Forelimb muscle (tissue), 1 donor: ENCODE data around the gene TOR1AIP1. TPM values are rescaled to one million over a fixed set of nuclear protein-coding genes. Genes with fewer than 3 reads are reported as not detected.

Source experiments
- DNase-seq: peaks from one replicate; pipeline ENCODE4 v3.0.0-alpha.2; 2013; ENCODE audit warnings: low read depth
- polyA plus RNA-seq: library from polyadenylated mRNA; unstranded; fragments of 120-200 nt; gene quantifications from one replicate; pipeline ENCODE4 v1.2.1, GENCODE V29; 2013; ENCODE audit not compliant: insufficient read length

The TOR1AIP1 gene
- polyA plus RNA-seq, 1 donor = 50.4 TPM

GRCh38 chr1:179881642-179882252, 338 bp upstream of the TOR1AIP1 start:
- DNase-seq = peak; percentile 92

DNA sequence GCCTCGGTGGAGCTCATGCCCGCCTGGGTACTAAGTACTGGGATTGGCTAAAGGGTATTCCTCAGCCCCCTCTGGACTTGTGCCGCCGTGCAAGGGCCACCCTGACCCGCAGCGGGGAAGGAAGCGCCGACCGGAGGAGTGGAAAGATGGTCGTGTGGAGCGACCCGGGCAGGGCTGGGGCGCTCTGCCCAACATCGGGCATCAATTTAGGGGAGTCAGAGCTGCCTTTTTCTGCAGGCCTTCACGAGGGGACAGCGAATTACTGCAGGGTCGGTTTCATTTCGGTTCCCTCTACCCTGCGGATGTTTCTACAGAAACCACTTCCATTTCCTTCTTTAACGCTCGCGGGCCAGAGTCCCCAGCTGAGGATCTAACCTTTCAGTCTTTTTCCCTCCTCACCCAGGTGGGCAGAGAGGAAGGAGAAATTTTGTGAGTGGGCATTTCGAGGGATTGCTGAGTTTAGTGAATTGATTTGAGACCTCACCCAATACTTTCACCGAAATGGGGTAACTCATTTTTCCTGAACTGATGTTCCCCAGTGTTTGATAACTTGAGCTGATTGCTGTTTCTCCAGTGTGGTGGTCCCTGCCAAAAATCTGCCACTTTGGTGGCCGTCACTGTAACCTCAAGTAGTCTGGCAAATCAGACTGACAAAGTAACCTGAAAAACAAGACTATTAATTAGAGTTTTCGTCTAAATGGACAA, 1.1 kb downstream of the TOR1AIP1 start:
- no peak for DNase-seq

- no peak for DNase-seq
Observed at GRCh38 chr1:179883745-179884138, 1.7 kb downstream of the TOR1AIP1 start.

GRCh38 chr1:179888071-179888470, 6.0 kb downstream of the TOR1AIP1 start:
- no peak for DNase-seq

GRCh38 chr1:179889589-179889988, 7.5 kb downstream of the TOR1AIP1 start:
- DNase-seq = no peak

GRCh38 chr1:179910934-179911333, 28.8 kb downstream of the TOR1AIP1 start:
- DNase-seq = no peak

GRCh38 chr1:179911812-179912211, 29.7 kb downstream of the TOR1AIP1 start:
- no peak for DNase-seq

GRCh38 chr1:179917601-179918429, 35.7 kb downstream of the TOR1AIP1 start:
- no peak for DNase-seq

GRCh38 chr1:179921472-179921871, 39.4 kb downstream of the TOR1AIP1 start:
- DNase-seq = no peak

GRCh38 chr1:179921981-179922872, 40.1 kb downstream of the TOR1AIP1 start:
- no peak for DNase-seq

DNA sequence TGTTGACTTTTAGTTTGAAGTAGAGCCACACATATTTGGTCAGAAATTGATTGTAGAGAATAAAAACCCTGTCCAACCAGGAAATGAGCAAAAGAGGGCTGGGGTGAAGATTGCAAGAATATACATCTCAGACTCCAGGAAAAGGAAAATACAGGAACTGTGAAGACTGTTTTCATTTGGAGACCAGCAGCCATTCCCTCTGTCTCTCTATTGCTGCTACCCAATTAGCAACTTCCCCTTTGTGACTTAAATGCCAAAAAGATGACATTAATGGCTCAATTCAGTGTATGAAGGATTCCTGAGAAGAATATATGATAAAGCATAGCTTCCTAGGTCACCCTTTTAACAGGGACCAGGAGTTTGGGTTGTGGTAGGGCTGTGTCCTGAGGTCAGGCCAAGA, 40.9 kb downstream of the TOR1AIP1 start:
- DNase-seq = no peak

GRCh38 chr1:179924268-179924667, 42.2 kb downstream of the TOR1AIP1 start:
- DNase-seq = no peak

DNA sequence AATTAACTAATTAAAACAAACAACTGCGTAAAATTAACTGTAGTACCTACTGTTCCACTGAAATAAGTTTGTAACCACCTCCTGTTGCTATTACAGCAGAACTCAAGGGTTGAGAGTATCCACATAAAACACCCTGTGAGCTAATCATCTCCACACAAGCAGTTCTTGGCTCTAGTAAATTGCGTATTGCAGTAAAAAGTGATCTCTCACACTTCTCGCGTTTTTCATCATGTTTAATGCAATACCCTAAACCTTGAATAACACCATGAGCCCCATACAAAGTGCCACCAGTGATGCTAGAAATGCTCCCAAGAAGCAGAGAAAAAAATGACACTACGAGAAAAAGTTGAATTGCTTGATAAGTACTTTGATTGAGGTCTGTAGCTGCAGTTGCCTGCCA, 43.2 kb downstream of the TOR1AIP1 start:
- DNase-seq = no peak

DNA sequence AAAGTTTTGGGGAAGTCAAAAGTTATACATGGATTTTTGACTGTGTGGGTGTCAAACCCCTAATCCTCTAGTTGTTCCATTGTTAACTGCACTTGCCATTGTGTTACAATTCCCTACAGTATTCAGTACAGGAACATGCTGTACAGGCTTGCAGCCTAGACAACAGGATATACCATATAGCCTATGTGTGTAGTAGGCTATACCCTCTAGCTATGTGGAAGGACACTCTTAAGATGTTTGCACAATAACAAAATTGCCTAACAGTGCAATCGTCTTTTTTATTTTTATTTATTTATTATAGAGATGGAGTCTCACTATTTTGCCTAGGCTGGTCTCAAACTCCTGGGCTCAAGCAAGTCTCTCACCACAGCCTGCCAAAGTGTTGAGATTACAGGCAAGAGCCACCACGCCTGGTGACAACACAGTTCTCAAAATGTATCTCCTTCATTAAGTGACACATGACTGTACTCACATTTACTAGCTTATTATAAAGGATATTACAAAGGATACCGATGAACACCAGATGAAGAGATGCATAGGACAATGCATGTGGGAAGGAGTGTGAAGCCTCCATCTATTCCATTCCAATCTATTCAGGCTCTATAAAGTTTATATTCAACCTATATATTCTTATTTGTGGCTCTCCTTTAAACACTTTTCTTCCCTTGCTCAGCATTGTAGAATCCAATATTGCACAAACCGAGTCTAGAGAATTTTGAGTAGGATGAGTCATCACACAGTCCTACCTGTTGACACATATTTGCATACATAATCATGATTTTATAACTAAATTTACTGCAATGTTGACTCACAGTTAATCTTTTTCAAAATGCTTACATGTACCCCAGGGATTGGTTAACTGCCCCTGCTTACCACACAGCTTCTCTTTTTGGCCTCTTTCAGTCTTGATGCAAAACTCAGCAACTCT, 44.1 kb downstream of the TOR1AIP1 start:
- no peak for DNase-seq

GRCh38 chr1:179926850-179927205, 44.7 kb downstream of the TOR1AIP1 start:
- no peak for DNase-seq

DNA sequence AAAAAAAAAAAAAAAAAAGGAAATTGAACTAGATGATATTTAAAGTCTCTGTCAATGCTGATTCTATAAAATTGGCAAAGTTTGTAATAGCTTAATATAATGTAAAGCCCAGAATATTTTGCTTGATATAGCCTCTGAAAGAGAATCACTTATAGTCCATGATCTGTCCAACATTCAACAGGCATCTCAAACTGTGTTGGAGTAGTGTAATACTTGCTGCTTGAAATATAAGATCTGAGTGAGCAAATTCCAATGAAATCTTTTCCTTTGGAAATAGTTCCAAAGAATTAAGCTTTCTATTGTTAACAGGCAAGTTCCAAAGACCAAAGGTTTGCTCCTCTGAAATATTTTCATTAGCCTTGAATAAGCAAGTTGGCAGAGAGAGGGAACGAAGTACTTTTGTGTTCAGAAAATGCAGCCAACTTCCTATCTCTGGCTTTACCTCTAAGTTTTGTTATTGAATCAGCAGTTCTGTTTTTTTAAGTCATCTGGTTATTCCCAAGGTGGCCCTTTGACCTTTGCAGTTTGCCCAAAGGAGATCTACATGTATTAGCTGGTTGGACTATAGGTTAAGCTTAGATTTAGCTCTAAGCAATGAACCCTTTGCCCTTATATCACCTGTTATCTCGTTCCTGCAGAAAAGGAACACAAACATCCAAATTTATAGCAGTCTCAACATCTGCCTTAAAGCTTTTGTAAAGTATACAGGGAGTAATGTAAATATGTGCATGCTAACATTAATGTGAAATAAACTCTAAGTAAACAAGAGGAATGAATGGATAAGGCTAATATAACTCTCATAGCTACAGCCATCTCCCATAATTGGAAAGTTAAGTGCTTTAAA, 48.1 kb downstream of the TOR1AIP1 start:
- no peak for DNase-seq

- no peak for DNase-seq
Observed at GRCh38 chr1:179930867-179931266, 48.8 kb downstream of the TOR1AIP1 start.

- no peak for DNase-seq
Observed at GRCh38 chr1:179933219-179933618, 51.1 kb downstream of the TOR1AIP1 start.

- DNase-seq = no peak
Observed at GRCh38 chr1:179935909-179936496, 53.9 kb downstream of the TOR1AIP1 start.
